PC-3 (cell line): Measurements from ENCODE around the gene MIPEP.

Experiments used
- EZH2 ChIP-seq: fragments of 300-600 bp; sonication (generic); IDR thresholded peaks from one replicate; pipeline ENCODE4 v1.6.1; 2017; ENCODE audit warnings: antibody characterized with exemption, mild to moderate bottlenecking, low read length; ENCODE audit not compliant: unreplicated experiment
- EZH2phosphoT487 ChIP-seq: fragments of 300-600 bp; sonication (generic); IDR thresholded peaks from 2 replicates; pipeline ENCODE4 v1.6.1; 2018; ENCODE audit warnings: mild to moderate bottlenecking, antibody characterized with exemption, low read length, borderline replicate concordance
- TF ChIP-seq, protein P1 (sequence below): fragments of 300-600 bp; sonication (generic); conservative IDR thresholded peaks from 2 replicates; pipeline ENCODE4 v1.5.1; 2017; ENCODE audit warnings: antibody characterized with exemption, low read depth, mild to moderate bottlenecking, low read length

DNA sequence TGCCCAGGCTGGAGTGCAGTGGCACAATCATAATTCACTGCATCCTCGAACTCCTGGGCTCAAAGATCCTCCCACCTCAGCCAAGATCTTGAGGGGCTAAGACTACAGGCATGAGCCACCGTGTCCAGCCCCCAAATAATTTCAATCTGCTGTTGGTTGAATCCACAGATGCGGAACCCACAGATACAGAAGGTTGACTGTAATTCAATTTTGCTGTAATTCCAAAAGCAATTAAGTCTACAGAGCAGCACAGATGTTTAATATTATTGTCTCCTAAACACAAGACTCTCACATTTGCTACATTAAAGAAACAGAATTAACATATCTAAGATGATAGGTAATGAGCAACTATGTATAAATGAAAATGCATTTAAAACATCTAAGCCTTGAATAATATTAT lies 75.6 kb downstream of the MIPEP start:
- TF ChIP-seq, protein P1, sequence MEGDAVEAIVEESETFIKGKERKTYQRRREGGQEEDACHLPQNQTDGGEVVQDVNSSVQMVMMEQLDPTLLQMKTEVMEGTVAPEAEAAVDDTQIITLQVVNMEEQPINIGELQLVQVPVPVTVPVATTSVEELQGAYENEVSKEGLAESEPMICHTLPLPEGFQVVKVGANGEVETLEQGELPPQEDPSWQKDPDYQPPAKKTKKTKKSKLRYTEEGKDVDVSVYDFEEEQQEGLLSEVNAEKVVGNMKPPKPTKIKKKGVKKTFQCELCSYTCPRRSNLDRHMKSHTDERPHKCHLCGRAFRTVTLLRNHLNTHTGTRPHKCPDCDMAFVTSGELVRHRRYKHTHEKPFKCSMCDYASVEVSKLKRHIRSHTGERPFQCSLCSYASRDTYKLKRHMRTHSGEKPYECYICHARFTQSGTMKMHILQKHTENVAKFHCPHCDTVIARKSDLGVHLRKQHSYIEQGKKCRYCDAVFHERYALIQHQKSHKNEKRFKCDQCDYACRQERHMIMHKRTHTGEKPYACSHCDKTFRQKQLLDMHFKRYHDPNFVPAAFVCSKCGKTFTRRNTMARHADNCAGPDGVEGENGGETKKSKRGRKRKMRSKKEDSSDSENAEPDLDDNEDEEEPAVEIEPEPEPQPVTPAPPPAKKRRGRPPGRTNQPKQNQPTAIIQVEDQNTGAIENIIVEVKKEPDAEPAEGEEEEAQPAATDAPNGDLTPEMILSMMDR = no peak
- TF ChIP-seq EZH2phosphoT487 (no peak), EZH2 (no peak)
